AG09309 (cell line): Measurements from ENCODE around the gene PHC3.

Experiments
- DNase-seq: peaks from one replicate; pipeline ENCODE4 v3.0.0-alpha.2; 2010; ENCODE audit warnings: low read depth
- H3K4me3 ChIP-seq: 2 replicates; pipeline ENCODE4 v1.5.1; 2011; ENCODE audit warnings: mild to moderate bottlenecking, low read depth, low read length, moderate library complexity; ENCODE audit not compliant: control insufficient read depth
- CTCF ChIP-seq: IDR thresholded peaks from 2 replicates; pipeline ENCODE4 v1.5.1; 2011; ENCODE audit warnings: mild to moderate bottlenecking, low read depth, low read length, inconsistent platforms; ENCODE audit not compliant: insufficient read depth, control insufficient read depth; ENCODE audit errors: missing control alignments

PHC3 gene

GRCh38 chr3:170044795-170045244 lies 136.7 kb downstream of the PHC3 start:
- no peak for TF ChIP-seq CTCF
- no peak for DNase-seq

GRCh38 chr3:170044271-170044670 lies 137.3 kb downstream of the PHC3 start:
- no peak for TF ChIP-seq CTCF
- no peak for DNase-seq
- no peak overlapping the region for H3K4me3 ChIP-seq

More at GRCh38 chr3:170044795-170045244, 136.7 kb downstream of the PHC3 start:
- no peak overlapping the region for H3K4me3 ChIP-seq

- H3K4me3 ChIP-seq = no peak overlapping the region
- no peak for TF ChIP-seq CTCF
- no peak for DNase-seq
These were observed 138.0 kb downstream of the PHC3 start for GRCh38 chr3:170043506-170043905.

- no peak overlapping the region for H3K4me3 ChIP-seq
- DNase-seq = no peak
- TF ChIP-seq CTCF = no peak
These were observed 141.1 kb downstream of the PHC3 start for GRCh38 chr3:170040418-170040817.

- DNase-seq = no peak
- no peak for TF ChIP-seq CTCF
- peak overlapping the region; percentile 37 for H3K4me3 ChIP-seq
These were observed 143.0 kb downstream of the PHC3 start for GRCh38 chr3:170038434-170039110.
